ENCODE data around the gene RNF130.
A peak's percentile ranks its signal among the peaks of the same experiment; 100 is the strongest.

Gene RNF130, protein sequence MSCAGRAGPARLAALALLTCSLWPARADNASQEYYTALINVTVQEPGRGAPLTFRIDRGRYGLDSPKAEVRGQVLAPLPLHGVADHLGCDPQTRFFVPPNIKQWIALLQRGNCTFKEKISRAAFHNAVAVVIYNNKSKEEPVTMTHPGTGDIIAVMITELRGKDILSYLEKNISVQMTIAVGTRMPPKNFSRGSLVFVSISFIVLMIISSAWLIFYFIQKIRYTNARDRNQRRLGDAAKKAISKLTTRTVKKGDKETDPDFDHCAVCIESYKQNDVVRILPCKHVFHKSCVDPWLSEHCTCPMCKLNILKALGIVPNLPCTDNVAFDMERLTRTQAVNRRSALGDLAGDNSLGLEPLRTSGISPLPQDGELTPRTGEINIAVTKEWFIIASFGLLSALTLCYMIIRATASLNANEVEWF

DNA sequence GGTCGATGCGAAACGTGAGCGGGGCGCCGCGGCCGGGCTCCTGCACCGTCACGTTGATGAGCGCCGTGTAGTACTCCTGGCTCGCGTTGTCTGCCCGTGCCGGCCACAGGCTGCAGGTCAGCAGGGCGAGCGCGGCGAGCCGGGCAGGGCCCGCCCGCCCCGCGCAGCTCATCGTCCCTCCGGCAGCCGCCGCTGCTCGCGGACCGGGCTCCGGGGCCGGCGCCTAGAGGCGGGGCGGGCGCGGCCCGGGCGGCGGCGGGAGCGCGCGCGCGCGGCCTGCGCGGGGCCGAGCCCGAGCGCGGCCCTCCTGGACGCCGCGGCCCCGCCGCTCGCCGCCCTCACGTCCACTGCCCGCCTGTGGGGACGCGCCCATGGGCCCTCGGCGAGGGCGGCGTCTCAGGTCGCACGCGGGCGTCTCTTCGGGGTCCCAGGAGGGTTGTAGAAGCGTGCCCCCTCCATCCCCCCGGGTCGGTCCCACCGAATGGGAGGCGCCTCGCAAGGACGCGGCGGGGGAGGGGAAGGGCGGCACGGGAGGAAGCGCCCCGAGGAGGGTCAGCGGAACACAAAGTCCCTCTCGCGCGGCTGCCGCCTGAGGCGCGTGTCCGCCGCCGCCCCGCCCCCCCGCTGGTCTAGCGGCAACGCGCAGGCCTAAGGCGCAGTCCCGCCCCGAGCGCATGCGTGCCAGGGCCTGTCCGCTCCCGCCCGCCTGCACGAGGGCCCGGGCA is at the start of gene RNF130:
TSS of gene RNF130 (minus strand) at position 229 of the 725 bp plus-strand sequence. CDS start at position 172, 57 bp downstream.
- peak; percentile 86 for DNase-seq

DNA sequence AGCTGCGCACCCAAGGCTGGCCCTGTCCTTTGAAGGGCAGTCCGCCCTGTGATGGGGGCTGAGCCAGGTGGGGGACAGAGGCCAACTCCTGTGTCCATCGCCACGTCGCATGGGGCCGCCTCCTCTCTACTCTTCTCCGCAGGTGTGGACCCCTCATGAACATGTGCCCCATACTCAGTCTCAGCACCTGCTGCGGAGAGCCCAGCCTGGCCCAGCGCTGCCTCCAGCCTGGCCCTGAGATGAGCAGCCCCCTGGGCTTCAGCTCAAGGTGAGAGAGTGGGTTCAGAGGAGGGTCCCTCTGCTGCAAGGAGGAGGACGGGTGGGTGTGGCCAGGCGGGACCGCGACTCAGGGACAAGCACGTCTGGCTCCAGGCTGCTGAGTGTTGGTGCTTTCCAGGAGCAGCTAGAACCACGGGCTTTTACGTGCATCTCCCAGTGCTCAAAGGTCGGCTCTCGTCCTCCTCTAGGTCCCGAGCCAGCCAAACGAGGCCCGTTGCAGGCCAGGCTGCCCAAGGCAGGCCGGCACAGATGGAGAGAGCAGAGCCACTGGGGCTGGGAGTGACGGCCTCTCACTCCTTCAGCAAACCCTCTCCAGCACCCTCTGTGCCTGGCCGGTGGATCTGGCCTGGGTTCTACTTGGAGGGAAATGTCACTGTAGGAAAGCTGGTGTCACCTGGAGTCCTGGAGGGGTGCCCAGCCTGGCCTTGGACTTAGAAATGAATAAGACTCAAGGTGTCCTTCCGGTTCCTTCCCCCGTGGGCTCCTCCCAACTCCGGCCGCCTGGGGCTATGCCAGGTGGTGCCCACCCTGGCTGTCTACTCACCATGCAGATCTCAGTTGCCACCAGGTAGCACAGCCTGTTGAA is 48.9 kb upstream of the RNF130 start:
- DNase-seq, result no peak

DNA sequence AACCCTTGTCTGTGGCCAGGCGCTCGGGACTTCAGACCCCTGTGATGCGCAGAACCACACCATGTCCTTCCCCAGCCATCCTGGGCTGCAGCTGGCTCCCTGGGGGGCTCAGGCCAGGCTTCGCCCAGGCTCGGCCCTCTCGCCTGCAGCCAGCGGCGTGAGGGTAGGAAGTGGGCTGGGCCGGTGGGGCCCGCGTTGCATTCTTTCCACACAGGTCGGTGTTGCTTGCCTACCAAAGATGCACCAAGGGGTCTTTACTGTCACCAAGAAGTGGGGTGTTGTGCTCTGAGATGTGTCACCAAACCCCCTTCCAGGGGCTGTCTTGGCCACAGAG is 48.3 kb upstream of the RNF130 start:
- no peak for DNase-seq

DNA sequence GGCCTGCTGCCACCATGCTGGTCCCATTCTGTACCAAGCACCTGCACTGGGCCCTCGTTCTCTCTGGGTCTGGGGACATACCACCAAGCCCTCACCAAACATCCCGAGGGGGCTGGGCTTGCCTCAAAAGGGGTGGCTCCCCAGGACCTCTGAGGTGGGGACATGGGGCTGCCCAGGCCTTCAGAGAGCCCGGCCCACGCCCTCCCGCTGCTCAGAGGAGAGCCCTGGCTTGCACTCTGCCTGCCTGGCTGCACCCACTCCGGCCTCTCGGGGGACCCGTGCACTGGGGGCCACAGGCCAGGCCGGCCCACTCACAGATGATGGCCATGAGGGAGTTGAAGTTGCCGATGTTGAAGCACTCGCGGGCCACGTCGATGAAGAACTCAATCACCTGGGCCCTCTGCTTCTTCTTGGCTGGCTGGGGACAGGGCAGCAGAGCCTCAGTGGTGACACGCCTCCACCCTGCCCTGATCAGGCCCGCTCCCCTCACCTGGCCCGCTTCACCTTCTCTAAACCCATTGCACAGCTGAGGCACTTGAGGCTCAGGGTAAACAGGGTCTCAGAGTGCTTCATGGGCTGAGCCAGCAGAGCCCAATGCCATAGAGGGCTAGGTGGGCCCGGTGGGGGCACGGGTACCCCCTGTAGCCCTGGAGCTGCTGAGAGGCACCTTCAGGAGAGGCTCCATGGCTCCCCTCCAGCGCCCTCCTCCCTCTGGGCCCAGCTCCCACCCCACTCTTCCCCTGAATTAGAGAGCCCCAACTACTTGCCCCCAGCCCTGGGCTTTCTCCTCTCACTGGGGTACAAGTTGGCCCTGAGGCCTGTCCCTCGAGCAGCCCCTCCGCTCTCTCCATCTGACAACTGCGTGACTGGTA is 47.7 kb upstream of the RNF130 start:
- DNase-seq, result no peak

DNA sequence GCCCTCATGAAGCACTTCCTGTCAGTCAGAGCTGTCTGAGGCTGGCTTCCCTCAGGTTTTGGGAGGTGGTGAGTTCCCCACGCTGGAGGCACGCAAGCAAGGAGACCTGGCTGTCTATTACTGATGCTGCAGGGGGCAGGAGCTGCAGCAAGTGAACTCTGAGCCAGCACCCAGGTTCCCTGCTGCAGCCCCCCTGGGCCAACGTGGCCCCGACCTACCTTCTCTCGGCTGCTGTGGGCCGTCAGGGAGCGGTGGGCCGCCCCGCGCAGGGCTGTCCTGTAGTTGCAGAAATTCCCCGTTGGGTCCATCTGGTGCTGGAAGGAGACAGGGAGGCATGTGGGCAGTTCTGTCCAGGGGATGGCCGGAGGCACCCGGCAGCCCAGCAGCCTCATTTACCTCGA is 46.8 kb upstream of the RNF130 start:
- no peak for DNase-seq

DNA sequence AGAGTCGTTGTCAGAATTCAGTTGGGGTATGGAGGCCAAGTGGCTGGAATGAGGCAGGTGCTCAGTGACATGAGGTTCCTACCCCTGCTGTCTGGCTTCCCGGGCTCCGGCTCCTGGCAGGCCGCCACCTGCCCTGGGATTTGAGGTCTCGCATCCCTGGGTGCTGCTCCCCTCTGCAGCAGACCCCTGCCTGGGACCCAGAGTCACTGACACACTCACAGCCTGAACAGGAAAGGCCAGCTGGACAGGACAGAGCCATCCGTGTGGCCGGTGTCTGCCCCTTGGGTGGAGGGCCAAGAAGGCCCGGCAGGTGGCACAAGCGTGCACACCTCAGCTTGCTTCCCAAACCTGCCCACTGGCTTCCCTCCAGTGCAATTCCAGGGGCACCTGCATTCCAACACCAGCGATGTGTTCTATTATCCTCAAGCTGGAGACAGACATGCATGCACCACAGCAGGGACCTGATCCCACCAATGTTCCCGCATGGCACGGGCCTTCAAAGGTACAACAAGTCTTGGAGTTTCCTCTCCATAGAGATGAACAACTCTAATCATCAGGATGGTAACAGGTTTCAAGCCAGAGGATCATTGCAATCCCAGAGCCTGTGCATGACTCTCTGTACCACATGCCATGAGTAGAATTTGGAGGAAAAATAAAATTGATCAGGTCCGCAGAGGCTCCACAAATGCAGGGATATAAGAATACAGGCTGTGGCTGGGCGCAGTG is 45.6 kb upstream of the RNF130 start:
- no peak for DNase-seq

DNA sequence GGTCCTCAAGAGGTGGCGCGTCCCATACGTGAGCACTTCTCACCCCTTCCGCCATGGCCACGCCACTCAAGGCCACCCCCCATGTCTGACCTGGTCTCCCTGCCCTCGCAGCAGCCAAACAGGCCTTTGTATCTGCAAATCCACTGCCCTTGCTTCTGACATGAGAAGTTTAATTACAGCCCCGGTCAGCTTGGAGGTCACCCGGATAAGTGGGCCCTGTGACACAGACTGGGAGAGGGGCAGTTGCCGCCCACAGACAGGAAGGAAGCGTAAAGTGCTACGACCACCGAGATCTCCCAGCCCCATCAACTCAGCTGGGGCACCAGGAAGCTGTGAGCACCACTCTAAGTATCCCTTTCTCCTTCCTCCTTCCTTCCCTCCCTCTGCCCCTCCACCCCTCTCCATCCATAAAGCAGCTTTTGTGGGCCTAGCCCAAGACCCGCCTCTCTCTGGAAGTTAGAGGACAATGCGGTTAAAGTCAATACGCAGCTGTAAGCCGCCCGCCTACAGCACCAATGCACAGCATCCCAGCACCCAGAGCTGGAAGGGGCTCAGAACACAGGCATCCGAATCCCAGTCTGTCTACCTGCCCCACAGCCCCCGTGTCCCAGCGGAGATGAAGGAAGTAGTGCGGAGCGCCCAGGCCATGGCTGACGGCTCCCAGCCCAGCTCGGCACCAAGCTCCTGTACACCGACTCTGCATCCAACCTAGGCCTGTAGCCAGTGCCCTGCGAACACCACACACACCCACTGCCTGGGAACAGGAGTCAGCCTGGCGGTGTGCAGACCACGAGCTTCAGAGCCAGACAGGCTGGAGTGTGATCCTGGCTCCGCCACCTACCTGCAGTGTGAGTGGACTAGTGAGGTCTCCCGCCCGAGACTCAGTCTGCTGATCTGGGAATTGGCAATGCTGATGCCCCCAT is 44.8 kb upstream of the RNF130 start:
- no peak for DNase-seq

DNA sequence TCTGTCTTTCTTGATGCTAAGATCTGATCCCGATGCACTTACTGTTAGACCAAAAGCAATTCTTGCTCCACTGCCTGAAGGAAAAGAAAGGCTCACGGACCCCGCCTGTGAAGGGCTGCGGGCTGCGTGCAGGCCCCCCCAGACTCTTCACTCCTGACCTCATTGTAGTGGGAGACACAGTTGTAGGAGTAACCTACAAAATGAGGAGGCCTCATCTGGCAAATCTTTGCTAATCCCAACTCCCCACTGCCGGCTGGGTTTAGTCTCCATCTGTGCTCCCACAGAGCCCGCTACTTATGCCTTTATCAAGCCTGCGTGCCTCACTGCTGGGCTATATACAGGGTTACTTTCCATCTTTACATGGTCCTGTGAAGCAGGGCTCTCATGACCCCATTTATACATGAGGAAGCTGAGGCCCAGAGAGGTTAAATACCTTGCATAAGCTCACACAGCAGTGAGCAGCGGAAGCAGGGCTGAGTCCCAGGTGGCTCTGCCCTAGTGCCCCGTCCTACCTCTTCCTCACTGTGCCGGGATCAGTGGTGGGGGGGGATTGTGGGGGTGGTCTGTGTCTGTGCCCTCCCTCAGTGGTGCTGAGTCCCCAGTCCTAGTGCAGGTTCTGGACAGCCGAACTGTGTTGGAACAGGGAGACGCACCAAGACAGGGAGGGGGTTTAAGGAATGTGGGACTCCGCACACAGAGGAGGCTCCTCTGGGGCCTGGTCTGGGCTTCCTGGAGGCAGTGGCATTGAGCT is 43.9 kb upstream of the RNF130 start:
- DNase-seq, result no peak

DNA sequence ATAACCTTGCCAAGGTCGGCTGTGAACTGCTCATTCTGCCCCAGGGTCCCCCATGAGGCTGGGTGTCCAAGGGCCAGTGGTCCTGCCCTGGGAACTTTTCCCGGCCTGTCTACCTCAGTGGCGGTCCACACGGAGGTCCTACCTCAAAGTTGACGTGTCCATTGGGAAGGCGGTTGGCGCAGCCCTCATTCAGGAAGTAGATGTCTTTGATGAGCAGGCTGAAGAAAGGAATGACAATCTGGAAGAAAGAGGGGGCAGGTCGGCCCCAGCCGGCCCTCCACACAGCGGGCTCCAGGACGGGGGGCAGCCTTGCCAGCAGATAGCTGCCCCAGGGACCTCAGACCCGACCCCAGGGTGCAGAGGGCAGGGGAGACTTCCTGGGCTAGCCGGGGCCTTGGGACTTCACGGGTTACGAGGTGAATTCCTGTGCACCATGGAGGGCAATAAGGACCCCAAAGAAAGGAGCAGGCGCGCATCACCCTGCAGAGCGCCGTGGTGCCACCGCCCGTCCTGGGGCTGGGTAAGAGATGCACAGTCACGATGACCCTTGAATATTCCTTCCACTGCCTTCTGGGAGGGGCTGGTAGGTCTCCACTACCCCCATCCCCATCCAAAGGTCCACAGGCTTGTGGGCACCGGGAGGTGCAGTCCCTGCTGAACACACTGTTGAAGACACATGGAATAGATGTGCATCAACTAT is 42.9 kb upstream of the RNF130 start:
- DNase-seq, result no peak

DNA sequence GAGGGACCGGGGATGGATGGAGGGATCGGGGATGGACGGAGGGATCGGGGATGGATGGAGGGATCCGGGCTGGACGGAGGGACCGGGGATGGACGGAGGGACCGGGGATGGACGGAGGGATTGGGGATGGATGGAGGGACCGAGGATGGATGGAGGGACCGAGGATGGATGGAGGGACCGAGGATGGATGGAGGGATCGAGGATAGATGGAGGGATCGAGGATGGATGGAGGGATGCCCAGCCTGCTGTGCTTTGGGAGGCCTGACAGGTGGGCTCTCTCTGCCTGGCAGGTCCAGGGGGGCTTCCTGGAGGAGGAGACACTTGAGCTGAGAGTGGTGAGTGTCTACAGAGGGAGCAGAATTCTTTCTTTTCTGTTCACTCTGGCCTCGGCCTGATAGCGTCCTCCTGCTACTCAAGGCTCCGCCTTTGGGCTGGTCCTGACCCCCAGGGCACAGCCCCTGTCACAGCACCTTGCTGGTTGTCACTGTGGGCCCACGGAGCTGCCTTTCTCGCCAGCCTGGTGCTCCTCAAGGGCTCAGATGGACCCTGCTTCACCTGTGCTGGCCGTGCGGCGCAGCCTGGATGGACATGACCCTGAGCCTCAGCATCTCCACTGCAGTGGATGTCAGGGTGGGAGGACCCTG is 42.2 kb upstream of the RNF130 start:
- no peak for DNase-seq

DNA sequence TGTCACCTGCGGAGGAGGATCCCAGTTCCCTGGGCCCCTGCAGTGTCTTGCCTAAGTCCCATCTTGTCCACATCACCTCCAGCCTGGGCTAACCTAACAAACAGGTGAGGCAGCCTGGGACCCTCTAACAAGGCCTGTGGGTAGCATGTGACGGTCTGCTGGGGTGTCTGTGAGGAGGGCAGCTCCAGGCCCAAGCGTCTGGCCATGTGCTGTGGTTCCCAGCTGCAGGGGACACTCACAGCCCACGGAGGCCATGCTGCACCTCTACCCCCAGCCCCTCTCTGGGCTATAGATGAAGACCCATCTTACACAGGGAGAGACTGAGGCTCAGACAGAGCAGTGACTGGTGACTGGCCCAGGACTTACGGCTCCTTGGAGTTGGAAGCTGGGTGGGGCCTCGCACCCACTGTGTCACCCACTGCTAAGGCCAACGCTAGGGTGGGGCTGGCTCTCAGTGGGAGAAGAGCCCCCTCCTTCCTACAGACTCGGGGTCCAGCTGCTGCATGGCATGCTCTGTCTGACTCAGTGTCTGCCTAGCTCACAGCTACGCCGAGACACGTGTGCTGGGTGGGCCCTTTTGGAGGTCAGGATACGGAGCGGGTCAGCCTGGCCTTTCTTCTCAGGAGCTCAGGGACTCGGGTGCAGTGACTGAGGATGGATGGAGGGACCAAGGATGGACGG is 40.8 kb upstream of the RNF130 start:
- no peak for DNase-seq

DNA sequence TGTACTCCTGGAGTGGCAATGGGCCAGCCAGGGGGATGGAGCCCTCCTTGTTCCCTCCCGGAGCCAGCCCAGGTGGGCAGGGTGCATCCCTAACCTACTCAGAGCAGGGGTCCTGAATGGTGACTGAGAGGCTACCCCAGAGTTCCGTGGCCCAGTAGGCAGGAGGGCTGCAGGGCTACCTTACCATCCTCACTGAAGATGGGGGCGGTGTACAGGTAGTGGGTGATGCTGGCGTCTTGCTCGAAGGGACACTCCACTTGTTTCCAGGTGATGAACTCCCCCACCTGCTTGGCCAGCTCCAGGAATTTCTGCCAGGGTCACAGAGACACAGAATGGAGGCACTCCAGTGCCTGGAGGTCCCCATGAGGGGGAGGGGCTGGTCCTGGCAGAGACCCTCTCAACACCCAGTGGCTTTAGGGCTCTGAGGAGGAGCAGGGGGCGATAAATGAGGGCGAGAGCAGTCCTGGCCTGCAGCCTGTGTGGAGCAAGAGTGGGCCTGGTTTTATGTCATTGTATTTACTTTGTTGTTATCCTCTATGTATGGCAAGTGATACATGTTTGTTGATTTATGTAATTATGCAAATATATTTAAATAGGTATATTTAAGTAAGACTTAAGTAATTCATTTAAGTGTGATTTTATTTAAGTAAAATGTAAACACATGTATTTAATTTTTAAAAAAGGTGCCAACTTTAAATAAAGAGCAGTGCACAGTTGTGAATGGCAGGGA is 39.9 kb upstream of the RNF130 start:
- no peak for DNase-seq

DNA sequence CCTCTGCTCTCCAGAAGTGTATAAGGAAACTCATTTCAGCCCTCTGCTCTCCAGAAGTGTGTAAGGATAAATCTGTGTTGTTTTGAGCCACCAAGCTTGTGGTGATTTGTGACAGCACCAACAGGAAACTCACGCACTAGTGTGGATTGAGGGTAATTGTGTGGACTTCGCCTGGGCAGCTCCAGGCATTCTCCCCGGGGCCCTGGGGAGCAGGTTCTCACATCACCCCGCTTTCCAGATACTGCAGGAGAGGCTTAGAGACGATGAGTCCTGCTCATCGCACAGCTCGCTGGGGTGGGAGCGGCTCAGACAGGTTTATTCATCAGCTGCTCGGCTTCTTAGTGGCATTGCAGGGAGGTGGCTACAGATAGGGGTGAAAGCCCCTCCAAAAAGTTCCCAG is 38.4 kb upstream of the RNF130 start:
- DNase-seq, result no peak

DNA sequence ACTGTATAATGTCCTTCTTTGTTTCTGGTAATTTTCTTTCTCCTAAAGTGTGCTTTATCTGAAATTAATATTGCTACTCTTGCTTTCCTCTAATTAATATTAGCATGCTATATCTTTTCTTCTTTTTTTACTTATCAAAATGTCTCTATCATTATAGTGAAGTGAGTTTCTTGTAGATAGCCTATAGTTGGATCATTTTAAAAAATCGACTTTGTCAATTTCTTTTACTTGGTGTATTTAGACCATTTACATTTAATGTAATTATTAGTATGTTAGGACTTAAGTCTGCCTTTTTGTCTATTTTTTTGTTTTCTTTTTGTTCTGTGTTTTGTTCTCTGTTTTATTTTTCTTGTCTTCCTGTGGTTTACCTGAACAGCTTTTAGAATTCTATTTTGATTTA is 35.4 kb upstream of the RNF130 start:
- DNase-seq, result no peak

DNA sequence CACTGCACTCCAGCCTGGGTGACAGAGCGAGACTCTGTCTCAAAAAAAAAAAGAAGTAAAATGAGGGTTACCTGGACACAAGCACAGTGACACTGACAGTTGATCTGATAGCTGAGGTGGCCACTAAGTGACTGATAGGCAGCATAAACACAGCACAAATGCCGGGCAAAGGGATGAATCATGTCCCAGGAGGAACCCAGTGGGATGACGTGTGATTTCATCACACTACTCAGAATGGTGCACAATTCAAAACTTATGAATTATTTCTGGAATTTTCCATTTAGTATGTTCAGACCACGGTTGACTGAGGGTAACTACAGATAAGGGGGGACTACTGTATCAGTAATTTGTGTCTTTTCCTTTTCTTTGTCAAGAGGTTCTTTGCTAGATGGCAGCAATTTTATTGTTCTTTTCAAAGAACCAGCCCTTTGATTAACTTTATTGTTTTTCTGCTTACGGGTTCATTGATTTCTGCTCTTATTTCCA is 34.3 kb upstream of the RNF130 start:
- no peak for DNase-seq

DNA sequence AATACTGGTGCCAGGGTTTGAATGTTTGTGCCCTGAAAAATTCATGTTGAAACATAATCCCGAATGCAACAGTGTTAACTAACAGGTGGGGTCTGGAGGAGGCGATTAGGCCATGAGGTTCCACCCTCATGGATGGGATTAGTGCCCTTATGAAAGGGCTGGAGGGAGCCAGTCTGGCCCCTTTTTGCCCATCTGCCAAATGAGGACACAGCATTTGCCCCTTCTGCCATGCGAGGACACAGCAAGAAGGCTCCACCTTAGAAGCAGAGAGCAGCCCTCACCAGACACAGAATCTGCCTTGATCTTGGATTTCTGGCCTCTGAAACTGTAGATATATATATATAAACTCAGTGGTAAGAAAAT is 32.6 kb upstream of the RNF130 start:
- DNase-seq, result no peak

DNA sequence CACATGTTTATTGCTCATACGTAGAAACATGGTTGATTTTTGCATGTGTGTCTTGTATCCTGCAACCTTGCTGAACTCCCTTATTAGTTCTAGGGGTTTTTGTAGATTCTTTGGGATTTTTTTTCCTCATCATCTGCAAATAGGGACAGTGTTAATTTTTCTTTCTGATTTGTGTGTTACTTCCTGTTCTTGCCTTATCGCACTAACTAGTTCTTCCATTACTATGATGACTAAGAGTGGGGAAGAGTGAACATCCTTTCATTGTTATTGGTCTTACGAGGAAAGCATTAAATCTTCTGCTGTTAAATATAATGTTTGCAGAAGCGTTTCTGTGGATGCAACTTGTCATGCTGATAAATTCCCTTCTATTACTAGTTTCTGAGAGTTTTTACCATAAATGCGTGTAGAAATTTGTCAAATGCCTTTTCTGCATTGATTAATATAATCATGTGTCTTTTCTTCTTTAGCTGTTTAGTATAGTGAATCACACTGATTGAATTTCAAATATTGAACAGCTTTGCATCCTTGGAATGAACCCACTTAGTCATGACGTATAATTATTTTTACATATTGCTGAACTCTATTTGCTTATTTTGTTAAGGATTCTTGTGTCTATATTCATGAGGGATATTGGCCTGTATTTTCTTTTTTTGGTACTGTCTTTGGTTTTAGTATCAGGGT is 32.1 kb upstream of the RNF130 start:
- DNase-seq, result no peak

Measured in activated T-cell treated with anti-CD3 and anti-CD28 coated beads, Interleukin-2, amount 50 U/mL, for 1 hour (primary cell).